K562 (cell line): ENCODE data around the gene CRYM. TPM values are rescaled to one million over a fixed set of nuclear protein-coding genes. Genes with fewer than 3 reads are reported as not detected.

ENCODE experiments used
- ATAC-seq: fragments of 200-7000 bp; cut with Tn5 transposase; 3 replicates; pipeline ENCODE4 v1.9.1; 2020; ENCODE audit warnings: moderate library complexity
- BruUV-seq: library from RNA; stranded (reverse); fragments of 400-500 nt; replicated peaks from 2 replicates; lab custom pipeline; 2021; lab: Mats Ljungman, UMichigan
- CTCF ChIA-PET: fragments of 300-600 bp; formaldehyde crosslinking; extraction: SDS; loops from one replicate; lab custom pipeline; 2021; ENCODE audit warnings: low intra/inter-chr PET ratio; lab: Yijun Ruan, JAX
- POLR2A ChIA-PET: fragments of 300-600, 350-650 bp; sonication (Branson Sonifier 250); formaldehyde crosslinking; extraction: SDS; loops from one replicate; lab custom pipeline; 2021; ENCODE audit warnings: antibody characterized with exemption, inconsistent platforms; lab: Yijun Ruan, JAX
- DNase-seq, 4 experiments: peaks; one replicate each; pipeline versions ENCODE4 v3.0.0 to v3.0.0-alpha.2; 2011 to 2018; ENCODE audit warnings: low spot score in 3 of 4, mixed read lengths in 3 of 4; ENCODE audit errors: extremely low read depth in 1 of 4
- FAIRE-seq: peaks from 2 replicates; lab custom pipeline; 2011; peaks lifted over from hg19 to GRCh38; lab: Jason Lieb, UNC
- H2AFZ ChIP-seq: 2 replicates; pipeline ENCODE4 v1.6.0; 2011; ENCODE audit warnings: low read depth, low read length, control low read depth, inconsistent platforms
- H3K27ac ChIP-seq: fragments of 200-600 bp; 3 replicates; pipeline ENCODE4 v1.8.0; 2011; ENCODE audit warnings: low read depth, mild to moderate bottlenecking, control low read depth, inconsistent platforms, low read length, moderate library complexity, mixed read lengths; ENCODE audit errors: extremely low read depth
- H3K27me3 ChIP-seq, 2 experiments: fragments of 300-600 bp in 1 of 2; 2 replicates in 1 of 2; 3 replicates in 1 of 2; pipeline versions ENCODE4 v1.6.0 to v1.8.0; 2011; ENCODE audit warnings: inconsistent platforms in 2 of 2, low read length in 2 of 2, mild to moderate bottlenecking in 1 of 2, mixed read lengths in 1 of 2, moderate library complexity in 1 of 2; ENCODE audit not compliant: control insufficient read depth in 2 of 2, insufficient read depth in 2 of 2
- H3K36me3 ChIP-seq: fragments of 300-600 bp; 3 replicates; pipeline ENCODE4 v1.8.0; 2011; ENCODE audit warnings: mild to moderate bottlenecking, low read length, inconsistent platforms; ENCODE audit not compliant: control insufficient read depth, insufficient read depth
- H3K4me1 ChIP-seq, 2 experiments: fragments of 200-600 bp in 1 of 2; replicated peaks in 1 of 2; 2 replicates in 1 of 2; 3 replicates in 1 of 2; pipeline versions ENCODE4 v1.5.1 to v1.8.0; 2011; ENCODE audit warnings: inconsistent platforms in 2 of 2, low read length in 2 of 2, mild to moderate bottlenecking in 1 of 2, mixed read lengths in 1 of 2, moderate library complexity in 1 of 2; ENCODE audit not compliant: control insufficient read depth in 2 of 2, insufficient read depth in 2 of 2
- H3K4me2 ChIP-seq: 2 replicates; pipeline ENCODE4 v1.6.1; 2011; ENCODE audit warnings: low read length, control low read depth, inconsistent platforms, mixed read lengths; ENCODE audit not compliant: insufficient read depth
- H3K4me3 ChIP-seq: fragments of 200-600 bp; sonication (generic), shearing (Covaris generic); 2 replicates; pipeline ENCODE4 v1.5.1; 2016; ENCODE audit warnings: control low read depth, inconsistent platforms
- H3K79me2 ChIP-seq: fragments of 200-600 bp; 3 replicates; pipeline ENCODE4 v1.8.0; 2011; ENCODE audit warnings: low read length, inconsistent platforms; ENCODE audit not compliant: control insufficient read depth, insufficient read depth
- H3K9ac ChIP-seq, 2 experiments: 2 replicates each; pipeline versions ENCODE4 v1.6.0 to v1.6.1; 2011; ENCODE audit warnings: low read depth in 2 of 2, low read length in 2 of 2, control low read depth in 1 of 2, inconsistent platforms in 1 of 2, mild to moderate bottlenecking in 1 of 2, mixed read lengths in 1 of 2; ENCODE audit not compliant: insufficient read depth in 1 of 2
- H3K9me1 ChIP-seq: one replicate; pipeline ENCODE4 v1.6.0; 2011; ENCODE audit warnings: inconsistent platforms, mild to moderate bottlenecking, low read length, moderate library complexity; ENCODE audit not compliant: control insufficient read depth, insufficient read depth
- H3K9me3 ChIP-seq: replicated peaks from 2 replicates; pipeline ENCODE4 v1.5.1; 2011; ENCODE audit warnings: low read depth, low read length, inconsistent platforms; ENCODE audit not compliant: control insufficient read depth, insufficient read depth
- H4K20me1 ChIP-seq: replicated peaks from 2 replicates; pipeline ENCODE4 v1.6.1; 2011; ENCODE audit warnings: low read length, inconsistent platforms, mixed read lengths; ENCODE audit not compliant: control insufficient read depth, insufficient read depth
- BMI1 ChIP-seq: fragments of 150-350 bp; IDR thresholded peaks from 2 replicates; pipeline ENCODE4 v1.6.1; 2014; ENCODE audit warnings: low read length
- CREM ChIP-seq: IDR thresholded peaks from 2 replicates; pipeline ENCODE4 v1.6.1; 2014; ENCODE audit warnings: antibody characterized with exemption, low read depth
- HINFP ChIP-seq: fragments of 450-650 bp; conservative IDR thresholded peaks from 2 replicates; pipeline ENCODE4 v1.6.1; 2016; ENCODE audit warnings: missing genetic modification characterization, low read depth, mild to moderate bottlenecking, control low read depth, missing compliant biosample characterization
- KLF1 ChIP-seq: fragments of 450-650 bp; IDR thresholded peaks from 2 replicates; pipeline ENCODE4 v1.6.1; 2016; ENCODE audit warnings: missing genetic modification characterization, missing compliant biosample characterization
- LARP7 ChIP-seq: fragments of 450-650 bp; IDR thresholded peaks from 2 replicates; pipeline ENCODE4 v1.6.1; 2016
- MCM5 ChIP-seq: fragments of 450-650 bp; IDR thresholded peaks from 2 replicates; pipeline ENCODE4 v1.6.1; 2016; ENCODE audit warnings: low read depth
- MTA1 ChIP-seq: fragments of 450-650 bp; IDR thresholded peaks from 2 replicates; pipeline ENCODE4 v1.6.1; 2017; ENCODE audit warnings: borderline replicate concordance
- NFXL1 ChIP-seq: fragments of 450-650 bp; formaldehyde crosslinking; IDR thresholded peaks from 2 replicates; pipeline ENCODE4 v1.4.0; 2021; ENCODE audit warnings: mild to moderate bottlenecking
- PTBP1 ChIP-seq: fragments of 200-400 bp; formaldehyde crosslinking; IDR thresholded peaks from 2 replicates; pipeline ENCODE4 v1.6.1; 2017; ENCODE audit warnings: low read depth, low read length
- RFX1 ChIP-seq: fragments of 450-650 bp; IDR thresholded peaks from 2 replicates; pipeline ENCODE4 v1.6.1; 2016; ENCODE audit warnings: mild to moderate bottlenecking, moderate library complexity
- SMARCA5 ChIP-seq: fragments of 450-650 bp; IDR thresholded peaks from 2 replicates; pipeline ENCODE4 v1.6.1; 2016
- STAT5B ChIP-seq: fragments of 250-450 bp; sonication (Bioruptor Pico); IDR thresholded peaks from 2 replicates; pipeline ENCODE4 v1.8.0; 2021; ENCODE audit warnings: mild to moderate bottlenecking, inconsistent platforms
- SUPT5H ChIP-seq: fragments of 450-650 bp; IDR thresholded peaks from 2 replicates; pipeline ENCODE4 v1.6.1; 2016
- TGIF2 ChIP-seq: sonication (generic); formaldehyde crosslinking; IDR thresholded peaks from 2 replicates; pipeline ENCODE4 v1.8.1; 2022; ENCODE audit warnings: mild to moderate bottlenecking, missing genetic modification reagents, moderate library complexity
- WGBS: fragments of 100-300 bp; shearing (Covaris generic); methylation state at CpG from one replicate; pipeline ENCODE4 v1.1.6; 2016; ENCODE audit warnings: low coverage, mixed read lengths; ENCODE audit not compliant: insufficient coverage; ENCODE audit errors: missing lambda C conversion rate; 5-methylcytosine and 5-hydroxymethylcytosine counted together
- in situ Hi-C: fragments of 300-500 bp; cut with MboI; formaldehyde crosslinking; loops from 4 replicates; pipeline ENCODE4 v1.15.0; 2018; ENCODE audit warnings: inconsistent platforms, mixed read lengths
- intact Hi-C: fragments of 100-400 bp; cut with micrococcal nuclease; formaldehyde crosslinking; loops from 2 replicates; pipeline ENCODE4 v1.14.2; 2022
- polyA plus RNA-seq, 8 experiments: library from polyadenylated mRNA; depleted of rRNA in 4 of 8; stranded (reverse) in 5 of 8; unstranded in 3 of 8; fragments of >200 nt; fragmentation: Nextera tagmentation in 2 of 8; fragmentation: Illumina TruSeq in 1 of 8; extraction: Ambion mirVana in 2 of 8; extraction: Trizol in 1 of 8; gene quantifications; 2 replicates each; pipeline versions ENCODE4 v1.2.1 to v1.2.3, GENCODE V29; 2011 to 2014; ENCODE audit warnings: inconsistent platforms in 1 of 8, missing spikeins in 1 of 8
- total RNA-seq, 7 experiments: library from RNA; depleted of rRNA in 6 of 7; stranded (reverse); fragments of >200 nt in 6 of 7; fragmentation: Illumina TruSeq in 2 of 7; extraction: Trizol in 2 of 7; gene quantifications; 2 replicates each; pipeline versions ENCODE4 v1.2.1 to v1.2.3, GENCODE V29; 2011 to 2021; ENCODE audit warnings: low replicate concordance in 1 of 7

The CRYM gene
- total and polyA plus RNA-seq, 9 of the 15 experiments (the other 6 are each of a cell fraction or from before 2014, with no cell fraction given), result 0.08 to 0.98 (median 0.47) TPM

GRCh38 chr16:21267298-21267697 lies 10.8 kb downstream of the CRYM start:
- Histone ChIP-seq H3K4me1 (peaks cover 12 to 16% of the 10 kb centered on the region in 2 experiments), H3K36me3 (no peaks in the 10 kb centered on the region), H3K27ac (no peak overlapping the region), H3K79me2 (no peaks in the 10 kb centered on the region), H3K9me3 (no peaks in the 10 kb centered on the region), H3K9ac (no peak overlapping the region), H3K4me2 (no peak overlapping the region), H3K9me1 (no peaks in the 10 kb centered on the region), H3K4me3 (no peak overlapping the region), H2AFZ (no peak overlapping the region), H4K20me1 (no peaks in the 10 kb centered on the region), H3K27me3 (no peaks in the 10 kb centered on the region)
- ChIA-PET CTCF (no interaction called here), POLR2A (no interaction called here)
- DNase-seq, result no peak
- no peak for FAIRE-seq
- intact Hi-C loops (no loop called here), in situ Hi-C loops (no loop called here)
- WGBS, result 38% methylated on average over 4 of the region's 4 CpGs
- no peak for ATAC-seq
- BruUV-seq, result no TSS peak
- no peak for TF ChIP-seq MTA1
- no peak for TF ChIP-seq NFXL1 (CRISPR knock-in tag)
- no peak for TF ChIP-seq SUPT5H
- peak; percentile 21; the same call in 1 of the 2 replicates for TF ChIP-seq RFX1
- no peak for TF ChIP-seq SMARCA5

DNA sequence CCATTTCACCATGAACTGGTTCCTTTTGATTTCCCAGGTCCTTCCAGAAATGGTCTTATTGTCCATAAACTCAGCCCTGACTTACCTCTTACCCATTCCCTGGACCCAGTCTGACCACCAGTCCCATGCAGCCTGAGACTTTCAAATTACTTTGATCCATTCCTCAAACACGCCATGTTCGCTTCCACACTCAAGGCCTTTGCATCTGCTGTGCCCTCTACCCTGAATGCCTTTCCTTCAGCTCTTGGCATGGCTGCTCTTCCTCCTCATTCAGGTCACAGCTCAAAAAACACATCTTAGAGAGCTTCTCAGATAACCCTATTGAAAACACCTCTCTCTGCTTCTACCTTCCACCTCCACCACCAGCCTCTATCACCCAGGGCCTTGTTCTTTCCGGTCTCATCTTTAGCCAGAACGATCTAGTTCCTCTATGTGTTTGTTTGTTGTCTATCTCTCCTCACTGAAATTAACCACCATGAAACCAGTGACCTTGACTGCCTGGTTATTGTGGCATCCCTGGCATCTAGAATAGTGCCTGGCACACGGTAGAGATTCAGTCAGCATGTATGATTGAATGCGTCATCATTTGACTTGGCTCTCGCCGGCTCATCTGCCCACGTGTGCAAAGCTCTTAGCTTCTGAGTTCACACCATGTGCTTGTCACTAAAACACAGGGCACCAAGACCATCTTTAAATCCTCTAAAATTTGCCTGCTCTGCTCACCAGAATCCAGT lies 12.8 kb downstream of the CRYM start:
- no peaks in the 10 kb centered on the region for H3K9me3 ChIP-seq
- no peak for ATAC-seq
- 80% methylated on average over 9 of the region's 9 CpGs for WGBS

More for the DNA sequence above, 12.8 kb downstream of the CRYM start:
- POLR2A ChIA-PET, result interaction anchor here (1.0 kb wide), 1 partner anchor 12 kb away, joined by 3 read pairs; the partner anchor contains the start of gene CRYM
- H3K9ac ChIP-seq, result no peak overlapping the region
- in situ Hi-C loops, result no loop called here
- no peaks in the 10 kb centered on the region for H3K36me3 ChIP-seq
- H3K9me1 ChIP-seq, result no peaks in the 10 kb centered on the region
- intact Hi-C loops, result no loop called here
- BruUV-seq, result no TSS peak
- H3K4me3 ChIP-seq, result no peak overlapping the region
- FAIRE-seq (no peak), DNase-seq (no peak)
- no peaks in the 10 kb centered on the region for H4K20me1 ChIP-seq
- no peak overlapping the region for H3K4me2 ChIP-seq
- no peak overlapping the region for H3K27ac ChIP-seq
- H3K4me1 ChIP-seq, result peaks cover 28 to 29% of the 10 kb centered on the region in 2 experiments
- peak overlapping the region; percentile 6; the same call in 1 of the 2 replicates for H2AFZ ChIP-seq
- no peaks in the 10 kb centered on the region for H3K27me3 ChIP-seq
- TF ChIP-seq MCM5 (no peak), TGIF2 (CRISPR knock-in tag) (no peak), CREM (no peak), BMI1 (no peak), KLF1 (tag) (no peak), STAT5B (CRISPR knock-in tag) (no peak), PTBP1 (no peak), HINFP (tag) (no peak), LARP7 (no peak)
- TF ChIP-seq, all 486 proteins: peak for 0
- no peaks in the 10 kb centered on the region for H3K79me2 ChIP-seq
- CTCF ChIA-PET, result no interaction called here
